ENCODE data around the gene UBIAD1.

Gene UBIAD1, protein sequence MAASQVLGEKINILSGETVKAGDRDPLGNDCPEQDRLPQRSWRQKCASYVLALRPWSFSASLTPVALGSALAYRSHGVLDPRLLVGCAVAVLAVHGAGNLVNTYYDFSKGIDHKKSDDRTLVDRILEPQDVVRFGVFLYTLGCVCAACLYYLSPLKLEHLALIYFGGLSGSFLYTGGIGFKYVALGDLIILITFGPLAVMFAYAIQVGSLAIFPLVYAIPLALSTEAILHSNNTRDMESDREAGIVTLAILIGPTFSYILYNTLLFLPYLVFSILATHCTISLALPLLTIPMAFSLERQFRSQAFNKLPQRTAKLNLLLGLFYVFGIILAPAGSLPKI

DNA sequence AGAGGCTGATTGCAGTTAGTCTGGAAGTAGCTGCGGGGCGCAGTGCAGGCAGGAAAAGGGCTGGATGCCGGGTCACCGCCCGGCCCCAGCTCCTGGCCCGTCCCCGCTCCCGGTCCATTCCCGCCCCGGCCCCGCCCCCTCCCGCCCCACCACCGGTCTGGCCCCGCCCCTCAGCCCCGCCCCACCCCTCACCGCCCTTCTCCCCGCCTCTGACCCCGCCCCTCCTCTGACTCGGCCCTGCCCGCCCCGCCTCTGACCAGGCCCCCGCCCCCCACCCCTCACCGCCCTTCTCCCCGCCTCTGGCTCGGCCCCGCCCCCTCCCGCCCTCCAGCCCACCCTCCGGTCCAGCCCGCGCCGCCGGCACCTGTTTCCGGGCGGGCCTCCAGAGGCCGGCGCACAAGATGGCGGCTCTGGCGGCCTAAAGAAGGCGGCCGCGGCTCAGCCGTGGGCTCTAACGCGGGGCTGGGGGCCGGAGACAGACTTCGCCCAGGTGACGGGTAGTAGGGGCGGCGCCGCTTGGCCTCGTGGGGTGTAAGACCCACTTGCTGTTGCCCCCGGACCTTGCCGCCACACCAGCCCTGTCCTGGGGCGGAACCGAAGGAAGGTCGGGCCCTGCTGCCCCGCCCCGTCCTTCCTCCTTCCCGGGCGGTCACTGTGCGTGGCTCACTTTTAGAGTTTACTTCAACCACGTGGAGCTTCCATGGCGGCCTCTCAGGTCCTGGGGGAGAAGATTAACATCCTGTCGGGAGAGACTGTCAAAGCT lies at the start of gene UBIAD1:
UBIAD1 (plus strand) TSS at position 367 of the 763 bp plus-strand sequence; CDS start at position 701, 334 bp downstream.
- peak; percentile 84 for DNase-seq

DNA sequence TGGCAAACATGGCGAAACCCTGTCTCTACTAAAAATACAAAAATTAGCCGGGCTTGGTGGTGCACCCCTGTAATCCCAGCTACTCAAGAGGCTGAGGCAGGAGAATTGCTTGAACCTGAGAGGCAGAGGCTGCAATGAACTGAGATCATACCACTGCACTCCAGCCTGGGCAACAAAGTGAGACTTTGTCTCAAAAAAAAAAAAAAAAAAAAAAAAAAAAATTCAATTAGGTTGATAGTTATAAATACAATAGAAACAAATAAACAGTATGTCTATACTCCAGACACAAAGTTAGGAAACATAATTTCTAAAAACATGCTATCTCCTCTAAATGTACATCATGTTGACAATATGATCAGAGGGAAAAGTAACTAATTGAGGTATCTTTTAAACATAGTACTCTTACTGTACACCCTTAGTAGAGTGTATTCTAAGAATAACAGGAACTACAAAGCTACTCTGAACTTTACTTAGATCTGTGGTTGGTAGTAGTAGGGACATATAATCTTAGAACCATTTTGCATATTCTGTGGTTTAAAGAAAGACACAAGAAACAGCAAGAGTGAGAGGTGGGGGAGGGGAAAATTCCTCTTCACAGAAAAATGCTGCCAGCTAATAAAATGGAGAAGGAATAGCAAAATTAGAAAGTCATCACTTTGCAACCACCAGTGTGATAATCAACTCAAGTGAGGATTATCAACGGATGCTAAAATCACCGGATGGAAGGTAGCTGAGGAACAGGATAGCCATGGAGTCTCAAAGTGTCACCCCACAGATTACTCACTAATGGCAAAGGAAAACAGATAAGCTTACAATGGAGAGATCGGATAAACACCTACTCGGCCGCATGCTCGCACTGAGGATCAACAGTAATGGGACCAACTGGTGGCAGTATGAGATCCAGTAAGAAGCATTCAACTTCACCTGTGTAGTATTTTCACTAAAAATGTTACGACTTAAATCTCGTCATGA lies 45.6 kb upstream of the UBIAD1 start:
- DNase-seq = peak; percentile 16

DNA sequence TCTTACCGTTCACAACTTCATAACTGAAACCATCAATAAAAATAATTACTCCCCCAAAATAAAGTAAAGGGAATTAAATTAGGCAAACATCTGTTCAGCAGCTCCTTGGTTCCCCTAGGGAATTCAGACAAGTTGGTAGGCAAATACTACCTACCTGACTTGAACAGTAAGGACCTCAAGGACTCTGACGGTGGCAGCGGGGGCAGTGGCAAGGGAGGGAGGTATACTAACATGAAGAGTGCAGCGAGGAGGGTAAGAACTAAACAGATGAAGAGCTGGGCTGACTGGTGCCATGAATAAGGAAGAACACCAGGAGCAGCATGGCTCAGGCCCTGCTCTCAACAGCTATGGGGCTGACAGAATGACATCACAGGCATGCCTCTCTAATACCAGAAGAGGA lies 43.8 kb upstream of the UBIAD1 start:
- no peak for DNase-seq

DNA sequence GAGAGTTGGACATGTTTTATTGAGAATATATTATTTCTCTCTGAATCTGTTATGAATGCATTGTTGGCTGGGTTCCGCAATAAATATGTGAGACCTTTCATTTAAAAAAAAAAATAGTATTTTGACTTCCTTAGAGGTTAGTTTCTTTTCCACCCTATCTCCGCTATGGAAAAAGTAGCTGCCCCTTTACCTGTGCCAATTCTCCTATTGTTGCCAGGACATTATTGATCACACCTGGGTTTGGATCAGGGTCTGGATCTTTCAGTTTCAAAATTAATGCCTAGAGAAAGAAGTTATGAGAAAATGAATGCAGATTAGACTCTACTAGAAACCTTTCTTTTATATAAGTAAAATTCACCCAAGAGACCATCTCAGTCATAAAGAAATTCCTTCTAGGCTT lies 39.8 kb upstream of the UBIAD1 start:
- no peak for DNase-seq

DNA sequence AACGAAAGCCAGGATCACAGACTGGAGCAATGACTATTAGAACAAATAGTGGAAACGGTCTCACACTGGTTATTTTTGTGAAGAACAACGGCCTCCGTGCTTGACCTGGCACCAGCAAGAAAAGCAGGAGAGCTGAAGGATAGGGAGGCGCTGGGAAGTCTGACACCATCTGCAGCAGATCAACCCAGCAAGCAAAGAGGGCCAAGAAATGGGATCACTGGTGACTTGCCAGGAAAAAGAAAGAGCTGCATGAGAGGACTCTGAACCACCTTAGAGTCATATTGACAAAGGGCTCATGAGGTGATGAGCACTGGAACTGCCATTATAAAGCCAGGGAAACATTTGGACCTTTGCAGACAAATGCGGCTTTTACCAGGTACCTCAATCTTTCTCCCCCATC lies 35.6 kb upstream of the UBIAD1 start:
- DNase-seq = no peak

DNA sequence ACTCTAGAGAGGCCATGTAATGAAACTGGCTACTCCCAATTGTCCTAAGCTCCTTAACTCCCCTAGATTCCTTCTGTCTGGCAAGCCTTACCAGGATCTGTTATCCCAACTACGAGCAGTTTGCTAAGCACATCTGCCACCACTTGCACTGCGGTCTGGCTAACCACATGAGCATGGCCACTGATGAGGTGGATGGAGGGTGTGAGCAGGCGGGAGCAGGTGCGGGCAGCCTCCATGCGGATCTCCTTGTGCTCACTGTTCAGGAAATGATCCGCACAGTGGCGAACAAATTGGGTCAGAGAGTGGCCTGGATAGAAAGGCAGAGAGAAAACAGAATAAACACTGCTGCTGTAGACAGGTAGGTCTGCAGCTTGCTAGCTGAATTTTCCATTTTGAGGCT lies 34.7 kb upstream of the UBIAD1 start:
- no peak for DNase-seq

DNA sequence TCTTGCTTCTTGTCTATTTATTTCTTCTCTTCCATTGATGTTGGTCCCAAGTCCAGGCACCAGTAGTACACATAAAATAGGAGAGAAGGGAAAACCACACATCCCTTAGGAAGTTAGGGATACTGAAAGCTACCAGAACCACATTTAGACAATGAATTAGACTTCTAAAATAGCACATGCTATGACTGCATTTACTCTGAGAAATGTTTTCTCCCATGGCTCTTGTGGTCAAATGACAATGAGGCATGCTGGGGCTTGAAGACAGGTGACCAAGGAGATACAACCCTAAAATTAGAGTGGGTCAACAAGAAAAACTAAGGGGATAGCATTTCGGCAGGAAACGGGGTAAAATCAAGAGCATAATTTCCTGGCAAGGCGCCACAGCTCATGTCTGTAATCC lies 27.8 kb upstream of the UBIAD1 start:
- DNase-seq = no peak

DNA sequence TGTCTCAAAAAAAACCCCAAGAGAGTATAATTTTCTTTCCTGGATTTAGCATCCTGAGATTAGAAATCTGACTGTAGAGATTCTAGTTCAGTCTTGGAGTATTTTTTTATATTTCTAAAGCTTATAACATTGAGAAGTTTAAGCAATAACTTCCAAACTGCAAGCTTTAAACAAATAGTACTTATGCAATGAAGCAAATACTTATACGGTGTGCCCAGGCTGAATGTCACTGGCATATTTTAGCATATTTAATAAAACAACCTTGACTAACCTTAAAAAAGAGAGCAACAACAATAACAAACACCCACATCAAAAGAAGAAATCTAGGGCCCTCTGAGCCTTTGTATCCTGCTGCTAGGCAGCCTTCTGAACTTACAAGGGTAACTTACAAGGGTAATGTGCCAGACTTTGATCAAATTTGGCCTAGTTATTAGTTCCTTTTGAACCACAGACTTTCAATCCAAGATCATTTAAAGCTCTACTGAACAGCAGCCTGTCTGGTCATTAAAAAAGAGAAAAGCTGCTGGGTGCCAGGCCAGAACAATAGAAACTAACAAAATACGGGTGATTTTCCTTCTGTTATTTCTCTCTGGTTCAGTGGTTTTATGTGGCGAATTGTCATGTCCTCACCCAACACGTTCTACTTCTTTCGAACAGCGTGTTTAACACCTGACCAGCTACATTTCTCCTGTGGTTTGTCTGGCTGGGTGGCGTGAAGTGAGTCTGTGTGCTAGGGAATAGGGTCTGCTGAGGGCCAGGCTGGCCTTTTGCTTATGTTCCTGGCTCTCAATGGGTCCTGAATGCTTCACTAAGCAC lies 26.9 kb upstream of the UBIAD1 start:
- DNase-seq = no peak

DNA sequence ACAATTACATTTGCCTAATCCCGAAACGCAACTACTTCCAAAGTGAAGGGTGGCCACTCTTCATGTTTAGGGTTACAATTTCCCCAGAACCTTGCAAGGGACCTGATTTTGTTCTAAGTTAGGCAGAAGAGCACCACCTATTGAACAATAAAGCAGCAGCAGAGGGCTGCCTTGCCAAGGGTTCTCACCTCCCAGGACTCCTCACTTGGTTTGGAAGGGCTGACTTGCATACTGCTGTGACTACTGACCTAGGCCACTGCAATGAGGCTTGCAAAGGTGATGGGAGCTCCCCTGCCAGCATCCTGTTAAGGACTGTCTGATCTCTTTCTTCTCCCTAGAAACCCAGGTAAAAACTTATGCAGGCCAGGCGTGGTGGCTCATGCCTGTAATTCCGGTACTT lies 24.8 kb upstream of the UBIAD1 start:
- DNase-seq = no peak

DNA sequence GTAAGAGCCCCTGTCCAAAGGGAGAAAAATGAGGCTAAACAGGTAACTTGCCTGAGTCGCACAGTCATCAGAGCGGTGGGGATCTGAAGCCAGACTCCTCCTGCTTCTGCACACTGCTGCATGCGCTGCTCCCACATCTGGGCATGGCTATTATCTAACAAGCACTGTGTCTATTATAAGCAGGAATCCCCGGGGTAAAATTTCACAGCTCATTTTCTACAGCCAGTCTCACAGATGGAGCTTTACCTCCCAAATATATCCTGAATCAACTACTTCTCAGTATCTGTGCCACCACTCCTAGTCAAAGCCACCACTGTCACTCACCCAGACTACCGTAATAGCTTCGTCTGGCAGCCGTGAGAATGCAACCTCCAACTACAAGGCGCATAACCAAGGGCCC lies 20.5 kb upstream of the UBIAD1 start:
- DNase-seq = no peak

DNA sequence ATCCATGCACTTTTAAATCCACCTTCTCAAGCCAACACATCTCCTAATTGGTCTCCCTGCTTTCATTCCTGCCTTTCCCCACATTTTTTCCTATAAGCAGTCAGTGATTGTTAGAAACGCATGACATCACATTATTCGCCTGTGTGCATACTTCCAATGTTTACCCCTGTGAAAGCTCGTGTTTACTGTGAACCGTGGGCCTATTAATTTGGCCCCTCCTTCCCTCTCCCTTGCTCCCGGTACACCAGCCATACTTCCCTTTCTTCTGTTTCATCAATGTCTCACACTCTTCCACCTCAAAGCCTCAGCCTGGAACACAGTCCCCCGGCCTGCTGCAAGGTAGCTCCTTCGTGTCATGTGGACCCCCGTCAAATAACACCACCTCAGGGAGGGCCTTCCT lies 19.8 kb upstream of the UBIAD1 start:
- DNase-seq = no peak

DNA sequence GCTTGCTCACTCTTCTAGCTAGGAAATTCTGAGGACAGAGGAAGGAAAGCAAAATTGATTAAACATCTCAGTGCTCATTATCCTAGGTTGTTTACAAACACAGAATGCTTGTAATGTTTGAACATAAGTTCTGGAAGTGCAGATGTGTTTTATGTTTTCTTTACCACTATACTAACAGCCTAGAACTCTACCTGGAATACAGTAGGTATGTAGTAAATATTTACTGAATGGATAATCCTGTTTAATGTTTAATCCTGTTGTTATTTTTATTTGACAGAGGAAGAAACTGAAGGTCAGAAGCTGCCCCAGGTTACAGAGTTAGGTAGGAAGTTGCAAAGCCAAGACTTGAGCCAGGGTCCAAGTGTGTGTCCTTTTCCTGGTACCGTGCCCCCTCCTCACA lies 16.7 kb upstream of the UBIAD1 start:
- DNase-seq = no peak

DNA sequence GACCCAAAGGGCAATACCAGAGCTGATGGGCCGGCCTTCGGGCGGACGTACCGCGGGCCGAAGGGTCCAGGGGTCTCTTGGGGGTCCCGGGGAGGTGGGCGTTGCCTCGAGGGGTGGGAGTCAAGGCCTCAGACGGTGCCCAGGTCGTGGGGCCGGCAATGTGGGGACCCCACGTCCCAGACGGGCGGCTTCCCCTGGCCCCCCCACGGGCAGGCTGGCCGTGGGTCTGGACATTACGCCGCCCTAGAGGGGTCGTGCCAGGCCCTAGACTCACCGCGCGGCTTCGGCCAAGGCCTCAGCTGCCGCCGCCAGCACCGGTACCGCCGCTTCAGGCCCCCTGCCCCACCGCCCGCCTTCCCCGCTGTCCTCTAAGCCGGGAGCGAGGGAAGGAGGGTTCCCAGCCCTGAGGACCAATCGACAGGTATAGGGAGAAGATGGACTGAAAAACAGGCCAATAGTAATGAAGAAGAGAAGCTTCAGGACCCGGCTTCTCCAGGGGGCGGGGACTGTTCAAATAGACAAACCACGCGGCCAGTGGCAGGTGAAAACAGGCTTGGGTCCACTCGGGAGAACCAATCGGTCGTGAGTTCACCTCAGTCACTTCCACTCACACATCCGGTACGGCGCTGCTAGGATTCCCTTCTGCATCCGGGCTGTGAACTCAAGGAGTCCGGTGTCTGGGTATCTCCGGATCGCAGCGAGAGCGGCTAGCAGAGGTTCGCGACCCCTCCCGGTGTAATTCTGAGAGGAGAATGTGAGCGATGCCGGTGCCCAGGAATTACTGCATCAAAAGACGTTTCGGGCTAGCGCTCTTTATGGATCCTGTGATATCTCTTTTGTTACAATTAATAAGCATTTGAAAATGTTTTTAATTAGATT lies 10.6 kb upstream of the UBIAD1 start, which contains the start of gene MTOR:
MTOR (minus strand) TSS at position 381 of the 879 bp plus-strand sequence. CDS start 3,142 bp downstream, outside the sequence.
- DNase-seq = peak; percentile 100

DNA sequence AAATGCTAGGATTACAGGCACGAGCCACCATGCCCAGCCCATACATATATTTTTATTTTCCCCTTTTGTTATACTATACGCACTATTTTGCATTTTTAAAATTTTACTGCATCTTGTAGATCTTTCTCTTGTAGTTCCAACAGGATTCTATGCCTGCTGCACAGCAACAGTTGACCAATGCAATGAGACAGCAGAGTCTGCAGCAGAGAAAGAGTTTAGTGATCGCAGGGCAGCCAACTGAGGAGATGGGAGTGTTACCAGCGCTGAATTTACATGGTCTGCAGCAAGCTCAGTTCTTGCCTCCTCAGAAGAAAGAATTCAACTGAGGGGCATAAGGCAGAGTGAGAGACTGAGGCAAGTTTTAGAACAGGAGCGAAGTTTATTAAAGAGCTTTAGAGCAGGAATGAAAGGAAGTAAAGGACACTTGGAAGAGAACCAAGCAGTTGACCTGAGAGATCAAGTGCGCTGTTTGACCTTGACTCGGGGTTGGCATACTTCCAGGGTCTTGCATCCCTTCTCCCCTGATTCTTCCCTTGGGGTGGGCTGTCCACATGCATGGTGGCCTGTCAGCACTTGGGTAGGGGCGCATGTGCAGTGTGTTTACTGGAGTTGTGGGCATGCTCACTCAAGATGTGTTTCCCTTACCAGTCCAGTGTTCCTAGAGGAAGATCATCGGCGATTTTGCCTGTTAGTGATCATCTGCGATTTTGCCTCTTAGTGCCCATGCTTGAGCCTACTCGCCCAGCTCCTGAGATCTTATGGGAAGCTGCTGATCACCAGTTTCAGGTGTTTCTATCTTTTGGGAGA lies 6.5 kb upstream of the UBIAD1 start:
- DNase-seq = no peak

DNA sequence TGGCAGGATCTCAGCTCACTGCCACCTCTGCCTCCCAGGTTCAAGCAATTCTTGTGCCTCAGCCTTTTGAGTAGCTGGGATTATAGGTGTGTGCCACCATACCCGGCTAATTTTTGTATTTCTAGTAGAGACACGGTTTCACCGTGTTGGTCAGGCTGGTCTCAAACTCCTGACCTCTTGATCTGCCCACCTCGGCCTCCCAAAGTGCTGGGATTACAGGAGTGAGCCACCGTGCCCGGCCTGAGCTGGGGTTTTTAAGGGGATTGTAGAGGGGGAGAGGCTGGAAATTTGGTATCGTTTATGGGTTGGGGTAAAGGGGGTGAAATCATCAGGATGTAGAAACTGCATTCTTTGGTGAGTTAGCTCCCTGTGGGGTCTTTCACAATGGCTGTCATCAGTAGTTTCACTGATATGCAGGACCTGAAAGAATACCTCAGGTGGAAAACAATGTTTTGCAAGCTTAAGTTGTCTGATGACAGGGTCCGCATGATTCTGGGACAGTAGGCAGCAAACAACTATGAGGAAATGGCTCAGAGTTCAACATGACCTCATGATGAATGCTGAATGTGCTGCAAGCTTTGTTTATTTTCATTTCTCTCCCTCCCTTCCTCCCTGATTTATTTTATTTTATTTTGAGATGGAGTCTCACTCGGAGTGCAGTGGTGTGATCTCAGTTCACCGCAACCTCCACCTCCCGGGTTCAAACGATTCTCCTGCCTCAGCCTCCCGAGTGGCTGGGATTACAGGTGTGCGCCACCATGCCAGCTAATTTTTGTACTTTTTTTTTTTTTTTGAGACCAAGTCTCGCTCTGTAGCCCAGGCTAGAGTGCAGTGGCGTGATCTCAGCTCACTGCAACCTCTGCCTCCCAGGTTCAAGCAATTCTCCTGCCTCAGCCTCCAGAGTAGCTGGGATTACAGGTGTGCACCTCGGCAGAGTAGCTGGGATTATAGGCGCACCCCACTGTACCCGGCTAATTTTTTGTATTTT lies 5.4 kb upstream of the UBIAD1 start:
- peak; percentile 8 for DNase-seq

DNA sequence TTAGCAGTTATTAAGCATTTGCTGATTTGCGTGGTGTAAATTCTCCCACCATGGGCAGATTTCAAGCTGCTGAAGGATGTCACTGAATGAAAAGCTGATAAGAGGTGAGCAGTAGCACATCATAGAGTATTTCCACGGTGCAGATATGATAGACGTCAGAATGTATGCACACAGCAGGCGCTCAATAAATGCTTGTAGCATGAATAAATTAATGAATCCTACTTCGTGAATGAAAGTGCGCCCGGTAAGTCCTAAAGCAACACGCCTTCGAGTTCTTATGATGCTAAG lies 510 bp upstream of the UBIAD1 start:
- no peak for DNase-seq

DNA sequence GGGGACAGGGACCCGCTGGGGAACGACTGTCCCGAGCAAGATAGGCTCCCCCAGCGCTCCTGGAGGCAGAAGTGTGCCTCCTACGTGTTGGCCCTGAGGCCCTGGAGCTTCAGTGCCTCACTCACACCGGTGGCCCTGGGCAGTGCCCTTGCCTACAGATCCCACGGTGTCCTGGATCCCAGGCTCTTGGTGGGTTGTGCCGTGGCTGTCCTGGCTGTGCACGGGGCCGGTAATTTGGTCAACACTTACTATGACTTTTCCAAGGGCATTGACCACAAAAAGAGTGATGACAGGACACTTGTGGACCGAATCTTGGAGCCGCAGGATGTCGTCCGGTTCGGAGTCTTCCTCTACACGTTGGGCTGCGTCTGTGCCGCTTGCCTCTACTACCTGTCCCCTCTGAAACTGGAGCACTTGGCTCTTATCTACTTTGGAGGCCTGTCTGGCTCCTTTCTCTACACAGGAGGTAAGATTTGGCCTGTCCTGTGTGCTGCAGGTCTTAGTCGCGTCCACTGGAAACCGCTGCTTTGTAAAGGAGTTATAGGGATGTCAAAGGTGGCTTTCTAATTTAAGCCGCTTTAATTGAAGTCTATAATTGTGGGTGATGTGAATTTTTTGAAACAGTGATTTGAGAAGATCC lies 717 bp downstream of the UBIAD1 start:
- DNase-seq = no peak

DNA sequence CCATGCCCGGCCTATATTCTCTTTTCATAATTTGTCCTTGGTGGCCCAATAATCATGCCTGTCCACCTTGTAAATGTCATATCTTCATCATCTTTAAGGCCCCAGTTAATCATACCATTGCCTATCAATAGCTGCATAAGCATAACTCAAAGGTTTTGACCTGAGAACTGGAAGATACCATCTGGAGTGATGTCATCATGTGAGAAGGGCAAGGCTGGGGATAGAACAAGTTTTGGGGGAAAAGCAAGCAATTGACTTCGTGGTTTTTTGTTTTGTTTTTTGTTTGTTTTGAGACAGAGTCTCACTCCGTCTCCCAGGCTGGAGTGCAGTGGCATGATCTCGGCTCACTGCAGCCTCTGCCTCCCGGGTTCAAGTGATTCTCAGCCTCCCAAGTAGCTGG lies 6.2 kb downstream of the UBIAD1 start:
- no peak for DNase-seq

DNA sequence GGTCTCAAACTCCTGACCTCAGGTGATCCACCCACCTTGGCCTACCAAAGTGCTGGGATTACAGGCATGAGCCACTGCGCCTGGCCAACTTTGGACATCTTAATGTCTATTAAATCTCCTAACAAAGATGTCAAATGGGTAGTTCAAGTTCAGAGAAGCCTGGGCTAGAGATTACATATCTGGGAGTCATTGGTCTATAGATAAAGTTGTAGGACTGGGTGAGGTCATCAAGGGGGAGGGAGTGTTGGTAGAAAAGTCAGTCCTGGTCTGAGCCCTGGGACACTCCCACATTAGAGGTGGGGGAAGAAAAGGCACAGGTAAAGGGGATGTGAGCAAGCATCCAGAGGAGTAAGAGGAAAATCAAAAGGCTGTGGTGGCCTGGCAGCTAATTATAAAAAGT lies 6.6 kb downstream of the UBIAD1 start:
- DNase-seq = no peak
